Prostate gland (tissue), 2 donors: ENCODE data around the gene TGFBR1. TPM values are rescaled to one million over a fixed set of nuclear protein-coding genes. Genes with fewer than 3 reads are reported as not detected.

Experiments used
- DNase-seq: peaks from one replicate; pipeline ENCODE4 v3.0.0-alpha.2; 2019; ENCODE audit warnings: low spot score
- H3K27ac ChIP-seq, 2 donors: fragments of 200-600 bp; sonication (generic); 2 replicates each; pipeline ENCODE4 v1.5.1; 2017 to 2019
- H3K27me3 ChIP-seq: fragments of 200-600 bp; sonication (generic); replicated peaks from 2 replicates; pipeline ENCODE4 v1.5.1; 2019; ENCODE audit not compliant: insufficient read depth
- H3K36me3 ChIP-seq, 2 donors: fragments of 200-600 bp; sonication (generic); 1 replicate in 1 of 2; 2 replicates in 1 of 2; pipeline versions ENCODE4 v1.5.1 to v1.8.1; 2017 to 2019
- H3K4me1 ChIP-seq: fragments of 200-600 bp; sonication (generic); replicated peaks from 2 replicates; pipeline ENCODE4 v1.5.1; 2019
- H3K4me3 ChIP-seq, 2 donors: fragments of 200-600 bp; sonication (generic); 2 replicates each; pipeline ENCODE4 v1.5.1; 2017 to 2019
- H3K9me3 ChIP-seq: fragments of 200-600 bp; sonication (generic); 2 replicates; pipeline ENCODE4 v1.5.1; 2017
- CTCF ChIP-seq, 4 experiments: fragments of 200-600 bp in 2 of 4; fragments of 450-650 bp in 2 of 4; sonication (generic) in 2 of 4; IDR thresholded peaks; 1 replicate in 3 of 4; 2 replicates in 1 of 4; pipeline ENCODE4 v1.5.1; 2016 to 2019; ENCODE audit warnings: antibody characterized with exemption in 4 of 4, mild to moderate bottlenecking in 2 of 4, moderate library complexity in 2 of 4
- POLR2A ChIP-seq: fragments of 450-650 bp; IDR thresholded peaks from one replicate; pipeline ENCODE4 v1.6.1; 2016; ENCODE audit warnings: antibody characterized with exemption, mild to moderate bottlenecking
- POLR2AphosphoS5 ChIP-seq: sonication (generic); formaldehyde crosslinking; IDR thresholded peaks from one replicate; pipeline ENCODE4 v1.6.1; 2017; ENCODE audit warnings: antibody characterized with exemption
- WGBS: methylation state at CpG from one replicate; pipeline ENCODE4 v1.1.5; 2018; 5-methylcytosine and 5-hydroxymethylcytosine counted together
- intact Hi-C: fragments of 100-400 bp; cut with DNase I; formaldehyde crosslinking; loops from one replicate; pipeline ENCODE4 v1.14.2; 2022
- small RNA-seq, 2 donors: library from RNA; depleted of rRNA; stranded (forward); fragments of <200 nt; gene quantifications; one replicate each; pipeline ENCODE3, GENCODE V24; 2016
- total RNA-seq, 2 donors: library from RNA; depleted of rRNA; stranded (reverse); fragments of >200 nt; gene quantifications; one replicate each; pipeline ENCODE4 v1.1.0, GENCODE V29; 2016

TGFBR1 gene
- total RNA-seq, 2 donors from 2014 or later = 22.2 to 25.5 TPM

GRCh38 chr9:99201603-99202002 is 96.7 kb downstream of the TGFBR1 start:
- Histone ChIP-seq H3K27me3 (no peaks in the 10 kb centered on the region), H3K27ac (no peak overlapping the region), H3K4me1 (no peaks in the 10 kb centered on the region), H3K4me3 (no peak overlapping the region), H3K9me3 (no peaks in the 10 kb centered on the region), H3K36me3 (no peaks in the 10 kb centered on the region)
- TF ChIP-seq CTCF (IDR thresholded peaks at IDR 0.05) (no peak), POLR2A (no peak), POLR2AphosphoS5 (no peak)
- 80% methylated on average over 5 of the region's 5 CpGs for WGBS
- DNase-seq = no peak
- intact Hi-C loops = no loop called here

Small RNAs within 50 kb of the gene (small RNA-seq; reads per million reads assigned to genes)
- gene RN7SL794P (0 reads per million in 2 donors), gene RNA5SP290 (0 reads per million in 2 donors)

Other genes starting within 250 kb of the TGFBR1 start
- gene COL15A1, start 161.2 kb upstream of the TGFBR1 start, total RNA-seq = 10 to 100 TPM; 10.3 to 79.9 TPM
- gene ALG2, start 116.8 kb downstream of the TGFBR1 start, total RNA-seq = 10 to 100 TPM; 47.0 to 64.4 TPM
- gene SEC61B, start 117.2 kb downstream of the TGFBR1 start, total RNA-seq = 100 to 1,000 TPM in 1 of 2 donors, 10 to 100 TPM in 1; 67.7 to 126 TPM